DOHH2 (cell line): Measurements from ENCODE around the gene DIP2B.

ENCODE experiments used
- H3F3A ChIP-seq: fragments of 200-600 bp; sonication (generic), shearing (Covaris generic); 2 replicates; pipeline ENCODE4 v1.6.0; 2016; ENCODE audit warnings: antibody characterized with exemption, mild to moderate bottlenecking; ENCODE audit not compliant: control insufficient read depth, insufficient read depth
- H3K27ac ChIP-seq: fragments of 200-600 bp; sonication (generic); 2 replicates; pipeline ENCODE4 v1.5.1; 2014; ENCODE audit warnings: low read depth, mild to moderate bottlenecking, low read length, moderate library complexity
- H3K27me3 ChIP-seq: fragments of 200-600 bp; sonication (generic); 2 replicates; pipeline ENCODE4 v1.6.1; 2014; ENCODE audit warnings: mild to moderate bottlenecking, low read length, mixed read lengths; ENCODE audit not compliant: control insufficient read depth
- H3K36me3 ChIP-seq: fragments of 200-600 bp; sonication (generic); 2 replicates; pipeline ENCODE4 v1.6.1; 2014; ENCODE audit warnings: mild to moderate bottlenecking, low read length, moderate library complexity, mixed read lengths; ENCODE audit not compliant: control insufficient read depth
- H3K4me1 ChIP-seq: fragments of 200-600 bp; sonication (generic); 2 replicates; pipeline ENCODE4 v1.6.1; 2014; ENCODE audit warnings: mild to moderate bottlenecking, low read length, mixed read lengths; ENCODE audit not compliant: control insufficient read depth
- H3K4me2 ChIP-seq: fragments of 200-600 bp; sonication (generic); 2 replicates; pipeline ENCODE4 v1.6.0; 2014; ENCODE audit warnings: mild to moderate bottlenecking, low read length, moderate library complexity
- H3K4me3 ChIP-seq: fragments of 200-600 bp; sonication (generic); 2 replicates; pipeline ENCODE4 v1.5.1; 2014; ENCODE audit warnings: mild to moderate bottlenecking, low read length, mixed read lengths
- H3K79me2 ChIP-seq: fragments of 200-600 bp; sonication (generic); 2 replicates; pipeline ENCODE4 v1.6.1; 2014; ENCODE audit warnings: mild to moderate bottlenecking, low read length, mixed read lengths; ENCODE audit not compliant: control insufficient read depth
- H3K9me2 ChIP-seq: fragments of 200-600 bp; sonication (generic); replicated peaks from 2 replicates; pipeline ENCODE4 v1.6.1; 2014; ENCODE audit warnings: mild to moderate bottlenecking, low read length, mixed read lengths; ENCODE audit not compliant: control insufficient read depth
- H3K9me3 ChIP-seq: fragments of 200-600 bp; sonication (generic); 2 replicates; pipeline ENCODE4 v1.6.1; 2014; ENCODE audit warnings: antibody characterized with exemption, low read length, mixed read lengths; ENCODE audit not compliant: control insufficient read depth, insufficient read depth
- H4K20me1 ChIP-seq: fragments of 200-600 bp; sonication (generic); 2 replicates; pipeline ENCODE4 v1.6.0; 2014; ENCODE audit warnings: low read depth, mild to moderate bottlenecking, antibody characterized with exemption, low read length, moderate library complexity; ENCODE audit not compliant: control insufficient read depth, insufficient read depth
- CTCF ChIP-seq: fragments of 200-600 bp; sonication (generic); IDR thresholded peaks from one replicate; pipeline ENCODE4 v1.5.1; 2014; ENCODE audit warnings: antibody characterized with exemption, mild to moderate bottlenecking, low read depth, low read length; ENCODE audit not compliant: poor library complexity, severe bottlenecking
- EZH2phosphoT487 ChIP-seq: fragments of 200-600 bp; sonication (generic); IDR thresholded peaks from 2 replicates; pipeline ENCODE4 v1.6.1; 2017; ENCODE audit warnings: borderline replicate concordance, mild to moderate bottlenecking, antibody characterized with exemption, low read length, moderate library complexity, mixed read lengths

DIP2B gene

GRCh38 chr12:50727466-50727865 lies 222.7 kb downstream of the DIP2B start:
- Histone ChIP-seq H3K36me3 (peaks cover 23% of the 10 kb centered on the region; the same call in 1 of the 2 replicates), H3K27ac (no peak overlapping the region), H3K4me1 (peaks cover 3% of the 10 kb centered on the region; the same call in 1 of the 2 replicates), H3K79me2 (no peaks in the 10 kb centered on the region), H3K4me3 (no peak overlapping the region), H3K27me3 (no peaks in the 10 kb centered on the region), H3K9me3 (no peaks in the 10 kb centered on the region), H4K20me1 (no peaks in the 10 kb centered on the region), H3F3A (no peaks in the 10 kb centered on the region), H3K4me2 (no peak overlapping the region), H3K9me2 (no peaks in the 10 kb centered on the region)
- TF ChIP-seq EZH2phosphoT487: no peak
- no peak for TF ChIP-seq CTCF

GRCh38 chr12:50728417-50728816 lies 223.6 kb downstream of the DIP2B start:
- Histone ChIP-seq H3K36me3 (peaks cover 17% of the 10 kb centered on the region; the same call in 1 of the 2 replicates), H3K4me3 (no peak overlapping the region), H3F3A (no peaks in the 10 kb centered on the region), H3K4me1 (no peaks in the 10 kb centered on the region), H3K4me2 (no peak overlapping the region), H3K79me2 (no peaks in the 10 kb centered on the region), H3K9me3 (no peaks in the 10 kb centered on the region), H3K27ac (no peak overlapping the region), H3K27me3 (no peaks in the 10 kb centered on the region), H3K9me2 (no peaks in the 10 kb centered on the region), H4K20me1 (no peaks in the 10 kb centered on the region)
- TF ChIP-seq EZH2phosphoT487 (no peak), CTCF (no peak)

GRCh38 chr12:50728841-50729240 lies 224.1 kb downstream of the DIP2B start:
- Histone ChIP-seq H3K27ac (no peak overlapping the region), H3K4me3 (no peak overlapping the region), H3K9me3 (no peaks in the 10 kb centered on the region), H4K20me1 (no peaks in the 10 kb centered on the region), H3K4me1 (no peaks in the 10 kb centered on the region), H3F3A (no peaks in the 10 kb centered on the region), H3K27me3 (no peaks in the 10 kb centered on the region), H3K9me2 (no peaks in the 10 kb centered on the region), H3K4me2 (no peak overlapping the region), H3K36me3 (peaks cover 16% of the 10 kb centered on the region; the same call in 1 of the 2 replicates), H3K79me2 (no peaks in the 10 kb centered on the region)
- no peak for TF ChIP-seq EZH2phosphoT487
- no peak for TF ChIP-seq CTCF
